Esophagus muscularis mucosa (tissue), 4 donors: ENCODE results near the gene ZNF436. TPM values are rescaled to one million over a fixed set of nuclear protein-coding genes. Genes with fewer than 3 reads are reported as not detected.
A peak's percentile ranks its signal among the peaks of the same experiment; 100 is the strongest.

ENCODE experiments used
- DNase-seq: peaks from one replicate; pipeline ENCODE4 v3.0.0-alpha.2; 2017; ENCODE audit errors: extremely low spot score
- H3K27ac ChIP-seq, 4 donors: fragments of 200-600 bp; sonication (generic); replicated peaks in 1 of 4; 1 replicate in 3 of 4; 2 replicates in 1 of 4; pipeline ENCODE4 v1.5.1; 2016 to 2019; ENCODE audit warnings: mild to moderate bottlenecking in 1 of 4
- H3K27me3 ChIP-seq, 4 donors: fragments of 200-600 bp; sonication (generic); one replicate each; pipeline versions ENCODE4 v1.5.1 to v1.6.0; 2016 to 2019
- H3K36me3 ChIP-seq, 4 donors: fragments of 200-600 bp; sonication (generic); one replicate each; pipeline ENCODE4 v1.5.1; 2016 to 2019
- H3K4me1 ChIP-seq, 4 donors: fragments of 200-600 bp; sonication (generic); one replicate each; pipeline ENCODE4 v1.5.1; 2016 to 2019
- H3K4me3 ChIP-seq, 4 donors: fragments of 200-600 bp; sonication (generic); 1 replicate in 2 of 4; 2 replicates in 2 of 4; pipeline ENCODE4 v1.5.1; 2016 to 2019; ENCODE audit warnings: mild to moderate bottlenecking in 4 of 4, moderate library complexity in 1 of 4
- H3K9me3 ChIP-seq, 4 donors: fragments of 200-600 bp; sonication (generic); 1 replicate in 3 of 4; 2 replicates in 1 of 4; pipeline ENCODE4 v1.5.1; 2016 to 2019
- CTCF ChIP-seq, 3 experiments: fragments of 200-600 bp in 2 of 3; fragments of 450-650 bp in 1 of 3; sonication (generic) in 2 of 3; IDR thresholded peaks; one replicate each; pipeline ENCODE4 v1.5.1; 2017 to 2019; ENCODE audit warnings: antibody characterized with exemption in 3 of 3, mild to moderate bottlenecking in 2 of 3, moderate library complexity in 1 of 3
- EP300 ChIP-seq: sonication (generic); formaldehyde crosslinking; IDR thresholded peaks from one replicate; pipeline ENCODE4 v1.6.1; 2017; ENCODE audit warnings: antibody characterized with exemption
- POLR2A ChIP-seq: fragments of 450-650 bp; IDR thresholded peaks from one replicate; pipeline ENCODE4 v1.6.1; 2017; ENCODE audit warnings: antibody characterized with exemption, moderate library complexity, mild to moderate bottlenecking, low read depth
- POLR2AphosphoS5 ChIP-seq, 2 donors: sonication (generic); formaldehyde crosslinking; IDR thresholded peaks; one replicate each; pipeline ENCODE4 v1.6.1; 2017; ENCODE audit warnings: antibody characterized with exemption in 2 of 2
- WGBS: methylation state at CpG from one replicate; pipeline ENCODE4 v1.1.5; 2018; 5-methylcytosine and 5-hydroxymethylcytosine counted together
- intact Hi-C: fragments of 100-400 bp; cut with DNase I; formaldehyde crosslinking; loops from one replicate; pipeline ENCODE4 v1.15.1; 2023
- total RNA-seq, 4 donors: library from RNA; depleted of rRNA; stranded (reverse); fragments of >200 nt; gene quantifications; one replicate each; pipeline versions ENCODE4 v1.1.0 to v1.2.1, GENCODE V29; 2016

Gene ZNF436
- 10 to 100 TPM; 13.7 to 36.8 (median 16.4) TPM for total RNA-seq

- DNase-seq = no peak
- 2% methylated on average over 13 of the region's 29 CpGs for WGBS
- H3K4me1 ChIP-seq = peaks cover 37 to 60% (median 52%) of the 10 kb centered on the region in 4 donors
- TF ChIP-seq POLR2AphosphoS5 (IDR thresholded peaks at IDR 0.05) (peak; percentile 42 to 72), CTCF (IDR thresholded peaks at IDR 0.05) (no peak), EP300 (no peak)
- no peaks in the 10 kb centered on the region for H3K27me3 ChIP-seq
- peaks cover 0 to 10% (median 1%) of the 10 kb centered on the region in 4 donors for H3K9me3 ChIP-seq
- H3K4me3 ChIP-seq = peak within 1 kb of the TSS; percentile 70 to 84 (median 80)
- peaks cover 0 to 25% (median 19%) of the 10 kb centered on the region in 4 donors for H3K36me3 ChIP-seq
- intact Hi-C loops = loop anchor here (5.0 to 10.0 kb wide), 2 partner anchors 33 to 115 kb away; partner anchors contain the start of gene ASAP3
- peak within 1 kb of the TSS; percentile 90 to 99 (median 96) for H3K27ac ChIP-seq
Measured at GRCh38 chr1:23369335-23370013, at the start of gene ZNF436. Gene ZNF436, minus strand, starts transcription at chr1:23369836. Its CDS starts 1,831 bp downstream, at chr1:23368005.

- H3K36me3 ChIP-seq = peaks cover 0 to 28% (median 12%) of the 10 kb centered on the region in 4 donors
- H3K4me3 ChIP-seq = no peak overlapping the region
- no peak for DNase-seq
- 76% methylated on average over 6 of the region's 6 CpGs for WGBS
- intact Hi-C loops = no loop called here
- TF ChIP-seq CTCF (IDR thresholded peaks at IDR 0.05) = no peak
- TF ChIP-seq POLR2AphosphoS5 (IDR thresholded peaks at IDR 0.05) = no peak
- TF ChIP-seq EP300 = no peak
- no peak for TF ChIP-seq POLR2A
- peaks cover 30 to 49% (median 42%) of the 10 kb centered on the region in 4 donors for H3K4me1 ChIP-seq
- H3K27ac ChIP-seq = peak overlapping the region in 1 of 4 donors; percentile 12
- H3K9me3 ChIP-seq = no peaks in the 10 kb centered on the region
- H3K27me3 ChIP-seq = no peaks in the 10 kb centered on the region
Measured at GRCh38 chr1:23419180-23419579, 49.5 kb upstream of the ZNF436 start.

- H3K4me3 ChIP-seq = no peak overlapping the region
- no peak for DNase-seq
- H3K9me3 ChIP-seq = no peaks in the 10 kb centered on the region
- H3K27me3 ChIP-seq = no peaks in the 10 kb centered on the region
- peaks cover 13 to 33% (median 27%) of the 10 kb centered on the region in 4 donors for H3K4me1 ChIP-seq
- H3K36me3 ChIP-seq = peaks cover 0 to 35% (median 12%) of the 10 kb centered on the region in 4 donors
- no peak for TF ChIP-seq POLR2AphosphoS5 (IDR thresholded peaks at IDR 0.05)
- no peak for TF ChIP-seq POLR2A
- no peak for TF ChIP-seq CTCF (IDR thresholded peaks at IDR 0.05)
- no peak for TF ChIP-seq EP300
- intact Hi-C loops = no loop called here
- WGBS = 39% methylated on average over 2 of the region's 3 CpGs
- H3K27ac ChIP-seq = no peak overlapping the region
Measured at GRCh38 chr1:23417570-23417969, 47.9 kb upstream of the ZNF436 start.

GRCh38 chr1:23416964-23417363, 47.3 kb upstream of the ZNF436 start:
- Histone ChIP-seq H3K4me1 (peaks cover 12 to 28% (median 22%) of the 10 kb centered on the region in 4 donors), H3K27me3 (no peaks in the 10 kb centered on the region), H3K4me3 (no peak overlapping the region), H3K27ac (no peak overlapping the region), H3K9me3 (no peaks in the 10 kb centered on the region), H3K36me3 (peaks cover 0 to 35% (median 12%) of the 10 kb centered on the region in 4 donors)
- TF ChIP-seq POLR2A (no peak), CTCF (IDR thresholded peaks at IDR 0.05) (no peak), EP300 (no peak)
- no peak for DNase-seq
- intact Hi-C loops = no loop called here
- WGBS = 72% methylated on average over 4 of the region's 4 CpGs
